ENCODE results near the gene RPS6KA5.

- no peak for TF ChIP-seq EZH2 (IDR thresholded peaks at IDR 0.05; ENCODE audit: borderline replicate concordance, insufficient read depth, low read depth, low read length, poor library complexity, severe bottlenecking)
- TF ChIP-seq, protein P1, sequence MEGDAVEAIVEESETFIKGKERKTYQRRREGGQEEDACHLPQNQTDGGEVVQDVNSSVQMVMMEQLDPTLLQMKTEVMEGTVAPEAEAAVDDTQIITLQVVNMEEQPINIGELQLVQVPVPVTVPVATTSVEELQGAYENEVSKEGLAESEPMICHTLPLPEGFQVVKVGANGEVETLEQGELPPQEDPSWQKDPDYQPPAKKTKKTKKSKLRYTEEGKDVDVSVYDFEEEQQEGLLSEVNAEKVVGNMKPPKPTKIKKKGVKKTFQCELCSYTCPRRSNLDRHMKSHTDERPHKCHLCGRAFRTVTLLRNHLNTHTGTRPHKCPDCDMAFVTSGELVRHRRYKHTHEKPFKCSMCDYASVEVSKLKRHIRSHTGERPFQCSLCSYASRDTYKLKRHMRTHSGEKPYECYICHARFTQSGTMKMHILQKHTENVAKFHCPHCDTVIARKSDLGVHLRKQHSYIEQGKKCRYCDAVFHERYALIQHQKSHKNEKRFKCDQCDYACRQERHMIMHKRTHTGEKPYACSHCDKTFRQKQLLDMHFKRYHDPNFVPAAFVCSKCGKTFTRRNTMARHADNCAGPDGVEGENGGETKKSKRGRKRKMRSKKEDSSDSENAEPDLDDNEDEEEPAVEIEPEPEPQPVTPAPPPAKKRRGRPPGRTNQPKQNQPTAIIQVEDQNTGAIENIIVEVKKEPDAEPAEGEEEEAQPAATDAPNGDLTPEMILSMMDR (IDR thresholded peaks at IDR 0.05): no peak
Observed at GRCh38 chr14:90839889-90840266, 220.6 kb downstream of the RPS6KA5 start.
